Spleen (tissue), 11 donors: ENCODE results near the gene ACVR1C. TPM values are rescaled to one million over a fixed set of nuclear protein-coding genes. Genes with fewer than 3 reads are reported as not detected.

Experiments
- DNase-seq: peaks from one replicate; pipeline ENCODE4 v3.0.0-alpha.2; 2020
- H3K27ac ChIP-seq, 8 donors: fragments of 200-600 bp; sonication (generic) in 7 of 8; 1 replicate in 4 of 8; 2 replicates in 4 of 8; pipeline versions ENCODE4 v1.5.0 to v1.8.0; 2016 to 2021; ENCODE audit warnings: inconsistent platforms in 4 of 8, mild to moderate bottlenecking in 4 of 8, moderate library complexity in 1 of 8
- H3K27me3 ChIP-seq, 7 donors: fragments of 200-600 bp; sonication (generic) in 6 of 7; replicated peaks in 1 of 7; 1 replicate in 4 of 7; 2 replicates in 3 of 7; pipeline versions ENCODE4 v1.5.0 to v1.8.0; 2016 to 2021; ENCODE audit warnings: inconsistent platforms in 3 of 7, mild to moderate bottlenecking in 1 of 7
- H3K36me3 ChIP-seq, 6 donors: fragments of 200-600 bp; sonication (generic) in 5 of 6; 1 replicate in 4 of 6; 2 replicates in 2 of 6; pipeline versions ENCODE4 v1.5.0 to v1.8.0; 2016 to 2021; ENCODE audit warnings: inconsistent platforms in 2 of 6
- H3K4me1 ChIP-seq, 6 donors: fragments of 200-600 bp; sonication (generic) in 5 of 6; 1 replicate in 3 of 6; 2 replicates in 3 of 6; pipeline versions ENCODE4 v1.5.0 to v1.8.0; 2016 to 2021; ENCODE audit warnings: inconsistent platforms in 3 of 6
- H3K4me3 ChIP-seq, 8 donors: fragments of 200-600 bp; sonication (generic) in 7 of 8; 1 replicate in 4 of 8; 2 replicates in 4 of 8; pipeline versions ENCODE4 v1.5.0 to v1.8.0; 2016 to 2021; ENCODE audit warnings: inconsistent platforms in 4 of 8, mild to moderate bottlenecking in 4 of 8, moderate library complexity in 2 of 8
- H3K9me3 ChIP-seq, 8 donors: fragments of 200-600 bp; sonication (generic) in 7 of 8; 1 replicate in 4 of 8; 2 replicates in 4 of 8; pipeline versions ENCODE4 v1.5.0 to v1.8.0; 2016 to 2021; ENCODE audit warnings: inconsistent platforms in 4 of 8
- POLR2A ChIP-seq, 3 donors: fragments of 450-650 bp; IDR thresholded peaks; one replicate each; pipeline ENCODE4 v1.5.1; 2017; ENCODE audit warnings: antibody characterized with exemption in 3 of 3, mild to moderate bottlenecking in 1 of 3
- POLR2AphosphoS5 ChIP-seq, 3 donors: sonication (generic); formaldehyde crosslinking; IDR thresholded peaks; one replicate each; pipeline ENCODE4 v1.5.1; 2017; ENCODE audit warnings: antibody characterized with exemption in 3 of 3
- WGBS, 5 donors: extraction: QIAGEN DNeasy Blood & Tissue Kit in 3 of 5; methylation state at CpG; one replicate each; pipeline versions ENCODE4 v1.1.5 to v1.1.7; 2013 to 2018; 5-methylcytosine and 5-hydroxymethylcytosine counted together
- intact Hi-C: fragments of 100-400 bp; cut with DNase I; formaldehyde crosslinking; loops from one replicate; pipeline ENCODE4 v1.15.0; 2023; ENCODE audit warnings: low total_unique reads
- polyA plus RNA-seq, 3 donors: library from polyadenylated mRNA; stranded (reverse); fragments of 200-250 nt; gene quantifications; one replicate each; pipeline ENCODE4 v1.2.1, GENCODE V29; 2013
- total RNA-seq, 7 donors: library from RNA; depleted of rRNA in 3 of 7; stranded (reverse); fragments of >200 nt in 3 of 7; fragmentation: NEBNext Ultra II Directional in 4 of 7; extraction: Animal tissue kit (Norgen Biotek cat#: 25700) in 4 of 7; gene quantifications; one replicate each; pipeline versions ENCODE4 v1.1.0 to v1.2.1, GENCODE V29; 2016 to 2021
- TF ChIP-seq, protein P1 (sequence below), 11 experiments: fragments of 200-600 bp in 7 of 11; fragments of 450-650 bp in 4 of 11; sonication (generic) in 4 of 11; IDR thresholded peaks in 8 of 11; conservative IDR thresholded peaks in 3 of 11; 1 replicate in 7 of 11; 2 replicates in 4 of 11; pipeline versions ENCODE4 v1.4.0 to v1.8.0; 2016 to 2021; ENCODE audit warnings: antibody characterized with exemption in 11 of 11, inconsistent platforms in 4 of 11, mild to moderate bottlenecking in 1 of 11
- donor health status: healthy with polysubstance abuse.
- donor health status: DM: no; HTN: no; CAD: no; lungs with moderate emphysema.
- donor health status: DM: no; HTN: no; CAD: no.
- donor health status: Bipolar disorder and iron deficiency.
- donor health status: healthy.
- donor health status: DM: no; HTN: no; CAD: no.
- donor health status: DM: yes; HTN: yes; CAD: no.

The ACVR1C gene
- total and polyA plus RNA-seq, 10 donors: 0.03 to 1.4 (median 0.39) TPM

DNA sequence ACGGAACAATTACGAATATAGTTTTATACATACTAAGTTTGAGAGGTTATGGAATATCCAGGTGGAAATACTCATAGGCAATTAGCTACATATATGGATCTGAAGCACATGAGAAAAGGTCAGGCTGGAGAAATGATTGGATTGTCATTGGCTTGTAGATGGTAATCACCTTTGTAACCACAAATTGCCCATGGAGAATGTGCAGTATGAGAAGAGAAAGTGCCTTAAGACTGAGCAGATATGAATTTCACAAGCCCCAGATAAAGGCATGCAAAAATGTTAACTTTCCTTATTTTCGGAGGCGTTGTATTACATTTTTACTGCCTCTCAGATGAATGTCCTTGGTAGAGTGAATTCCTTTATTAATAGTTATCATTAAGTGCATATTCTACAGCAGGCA, 33.1 kb upstream of the ACVR1C start:
- Histone ChIP-seq H3K4me3 (no peak overlapping the region), H3K27ac (no peak overlapping the region), H3K27me3 (no peaks in the 10 kb centered on the region), H3K4me1 (no peaks in the 10 kb centered on the region), H3K36me3 (no peaks in the 10 kb centered on the region), H3K9me3 (peaks cover 0 to 3% (median 0%) of the 10 kb centered on the region in 8 donors)
- TF ChIP-seq POLR2A (IDR thresholded peaks at IDR 0.05): no peak
- TF ChIP-seq, protein P1, sequence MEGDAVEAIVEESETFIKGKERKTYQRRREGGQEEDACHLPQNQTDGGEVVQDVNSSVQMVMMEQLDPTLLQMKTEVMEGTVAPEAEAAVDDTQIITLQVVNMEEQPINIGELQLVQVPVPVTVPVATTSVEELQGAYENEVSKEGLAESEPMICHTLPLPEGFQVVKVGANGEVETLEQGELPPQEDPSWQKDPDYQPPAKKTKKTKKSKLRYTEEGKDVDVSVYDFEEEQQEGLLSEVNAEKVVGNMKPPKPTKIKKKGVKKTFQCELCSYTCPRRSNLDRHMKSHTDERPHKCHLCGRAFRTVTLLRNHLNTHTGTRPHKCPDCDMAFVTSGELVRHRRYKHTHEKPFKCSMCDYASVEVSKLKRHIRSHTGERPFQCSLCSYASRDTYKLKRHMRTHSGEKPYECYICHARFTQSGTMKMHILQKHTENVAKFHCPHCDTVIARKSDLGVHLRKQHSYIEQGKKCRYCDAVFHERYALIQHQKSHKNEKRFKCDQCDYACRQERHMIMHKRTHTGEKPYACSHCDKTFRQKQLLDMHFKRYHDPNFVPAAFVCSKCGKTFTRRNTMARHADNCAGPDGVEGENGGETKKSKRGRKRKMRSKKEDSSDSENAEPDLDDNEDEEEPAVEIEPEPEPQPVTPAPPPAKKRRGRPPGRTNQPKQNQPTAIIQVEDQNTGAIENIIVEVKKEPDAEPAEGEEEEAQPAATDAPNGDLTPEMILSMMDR (IDR thresholded peaks at IDR 0.05 in 8 of 11, conservative IDR thresholded peaks at IDR 0.05 in 3 of 11): no peak
- TF ChIP-seq POLR2AphosphoS5 (IDR thresholded peaks at IDR 0.05): no peak
- WGBS, 5 donors: 70 to 87% (median 83%) methylated on average over 4 of the region's 4 CpGs
- DNase-seq: no peak
- intact Hi-C loops: no loop called here

DNA sequence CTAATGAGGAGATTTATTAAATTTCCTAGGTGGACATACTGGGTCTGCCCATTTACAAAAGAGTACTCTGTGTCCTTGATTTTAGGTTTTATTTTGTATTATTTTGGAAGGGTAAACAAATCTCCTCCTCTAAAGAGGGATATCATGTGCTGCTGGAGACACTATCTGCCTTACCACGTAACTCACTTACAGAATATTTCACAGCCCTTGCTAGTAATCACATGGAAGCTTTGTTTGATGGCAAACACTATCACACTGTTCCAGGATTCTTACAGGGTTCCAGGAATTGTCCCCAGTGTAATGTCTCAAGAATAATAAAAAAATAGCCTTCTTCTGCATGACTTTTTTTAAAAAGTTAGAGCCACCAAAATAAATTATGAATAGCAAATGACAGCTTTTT, 29.2 kb upstream of the ACVR1C start:
- WGBS, 5 donors: 68 to 91% (median 85%) methylated on average over 1 of the region's 1 CpG
- H3K27me3 ChIP-seq: no peaks in the 10 kb centered on the region
- H3K4me1 ChIP-seq: no peaks in the 10 kb centered on the region
- no peaks in the 10 kb centered on the region for H3K36me3 ChIP-seq
- TF ChIP-seq, protein P1 (IDR thresholded peaks at IDR 0.05 in 8 of 11, conservative IDR thresholded peaks at IDR 0.05 in 3 of 11): no peak
- TF ChIP-seq POLR2A (IDR thresholded peaks at IDR 0.05) (no peak), POLR2AphosphoS5 (IDR thresholded peaks at IDR 0.05) (no peak)
- H3K4me3 ChIP-seq: no peak overlapping the region
- intact Hi-C loops: no loop called here
- no peak overlapping the region for H3K27ac ChIP-seq
- DNase-seq: no peak
- H3K9me3 ChIP-seq: no peaks in the 10 kb centered on the region

DNA sequence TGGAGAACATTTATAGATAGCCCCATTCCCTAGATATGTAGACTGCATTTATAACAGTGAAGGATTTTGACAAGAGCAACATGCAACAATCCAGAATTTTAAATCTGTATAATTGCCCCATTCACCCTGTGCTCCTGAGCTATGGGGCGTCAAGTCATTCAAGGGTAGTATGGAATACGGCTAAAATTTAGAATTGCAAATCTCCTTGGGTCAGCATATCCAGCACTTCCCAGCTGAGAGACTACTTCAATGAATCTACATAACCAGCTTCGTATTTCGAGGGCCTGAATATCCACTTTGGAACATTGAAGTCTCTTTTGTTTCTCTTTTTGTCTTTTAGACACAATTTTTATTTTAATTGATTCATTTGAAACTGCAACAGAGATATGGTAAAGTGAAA, 28.4 kb upstream of the ACVR1C start:
- TF ChIP-seq POLR2A (IDR thresholded peaks at IDR 0.05) (no peak), POLR2AphosphoS5 (IDR thresholded peaks at IDR 0.05) (no peak)
- TF ChIP-seq, protein P1 (IDR thresholded peaks at IDR 0.05 in 8 of 11, conservative IDR thresholded peaks at IDR 0.05 in 3 of 11): no peak
- Histone ChIP-seq H3K4me3 (no peak overlapping the region), H3K9me3 (no peaks in the 10 kb centered on the region), H3K36me3 (no peaks in the 10 kb centered on the region), H3K27me3 (no peaks in the 10 kb centered on the region), H3K27ac (no peak overlapping the region), H3K4me1 (no peaks in the 10 kb centered on the region)
- no peak for DNase-seq
- WGBS, 5 donors: 84 to 93% (median 88%) methylated on average over 4 of the region's 4 CpGs
- intact Hi-C loops: no loop called here

DNA sequence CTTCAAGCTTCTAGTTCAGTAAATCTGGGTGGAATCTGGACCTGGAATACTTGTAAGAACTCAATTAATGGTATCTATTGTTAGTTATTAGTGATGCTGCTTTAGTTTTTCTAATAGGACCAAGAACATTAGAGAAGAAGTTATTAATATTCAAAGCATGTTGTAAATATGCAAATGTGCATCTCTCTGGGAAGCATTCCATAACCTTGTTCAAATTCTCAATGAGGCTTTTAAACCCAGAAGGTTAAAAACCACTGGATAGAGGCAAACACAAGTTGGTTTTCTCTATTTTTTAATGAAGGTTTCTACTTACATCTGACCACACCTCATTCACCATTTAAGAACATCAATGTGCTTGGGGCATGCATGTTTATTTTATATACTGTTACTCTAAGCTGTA, 16.1 kb upstream of the ACVR1C start:
- H3K27ac ChIP-seq: no peak overlapping the region
- DNase-seq: no peak
- H3K4me1 ChIP-seq: no peaks in the 10 kb centered on the region
- intact Hi-C loops: no loop called here
- no peak for TF ChIP-seq POLR2AphosphoS5 (IDR thresholded peaks at IDR 0.05)
- TF ChIP-seq POLR2A (IDR thresholded peaks at IDR 0.05): no peak
- TF ChIP-seq, protein P1 (IDR thresholded peaks at IDR 0.05 in 8 of 11, conservative IDR thresholded peaks at IDR 0.05 in 3 of 11): no peak
- H3K36me3 ChIP-seq: no peaks in the 10 kb centered on the region
- no peak overlapping the region for H3K4me3 ChIP-seq
- no peaks in the 10 kb centered on the region for H3K27me3 ChIP-seq
- no peaks in the 10 kb centered on the region for H3K9me3 ChIP-seq
